ENCODE measurements around the gene RBM38. TPM values are rescaled to one million over a fixed set of nuclear protein-coding genes. Genes with fewer than 3 reads are reported as not detected.

Gene RBM38
- total and polyA plus RNA-seq, 9 of the 15 experiments (the other 6 are each of a cell fraction or from before 2014, with no cell fraction given), result 0.28 to 82.4 (median 33.2) TPM

GRCh38 chr20:57409672-57410397 is 18.6 kb downstream of the RBM38 start (continued):
- TF ChIP-seq RBM15 (IDR thresholded peaks at IDR 0.05; ENCODE audit: insufficient read depth, low read length) (no peak), OTX1 (CRISPR knock-in tag; IDR thresholded peaks at IDR 0.05) (0 out of 2 replicates have a peak, but pooled peaks have one; percentile 18), ARHGAP35 (IDR thresholded peaks at IDR 0.05; ENCODE audit: partially characterized antibody) (no peak), IFI16 (CRISPR knock-in tag; IDR thresholded peaks at IDR 0.05) (no peak), ZNF76 (CRISPR knock-in tag; IDR thresholded peaks at IDR 0.05; ENCODE audit: borderline replicate concordance) (no peak), ARID1B (IDR thresholded peaks at IDR 0.05) (peak; percentile 99), NR2C1 (IDR thresholded peaks at IDR 0.05) (peak; percentile 65), NR2C1 (tag; IDR thresholded peaks at IDR 0.05) (peak; percentile 63), CTCF (IDR thresholded peaks at IDR 0.05 in 2 of 3, conservative IDR thresholded peaks at IDR 0.05 in 1 of 3; ENCODE audit: insufficient read depth in 2 of 3, low read depth in 1 of 3, low read length in 3 of 3) (peak in 1 of 3 experiments; percentile 4; a peak in 1 of 6 replicates), TEAD1 (CRISPR knock-in tag; IDR thresholded peaks at IDR 0.05) (peak; percentile 48 to 84; a peak in 2 of 4 replicates), DACH1 (IDR thresholded peaks at IDR 0.05; ENCODE audit: partially characterized antibody) (peak; percentile 62), CEBPB (tag; IDR thresholded peaks at IDR 0.05) (no peak), ZNF24 (IDR thresholded peaks at IDR 0.05) (peak; percentile 76; the same call in 1 of the 2 replicates), CHD1 (IDR thresholded peaks at IDR 0.05; ENCODE audit: low read length) (peak; percentile 4), ZNF583 (CRISPR knock-in tag; IDR thresholded peaks at IDR 0.05) (peak; percentile 52; the same call in 1 of the 2 replicates), ZBTB11 (CRISPR knock-in tag; IDR thresholded peaks at IDR 0.05) (0 out of 6 replicates have a peak, but pooled peaks of 1 of the 3 experiments have one; percentile 45), RFX7 (CRISPR knock-in tag; IDR thresholded peaks at IDR 0.05) (no peak), HES1 (IDR thresholded peaks at IDR 0.05; ENCODE audit: low read depth) (peak; percentile 79), IRF1 (CRISPR knock-in tag; IDR thresholded peaks at IDR 0.05; ENCODE audit: borderline replicate concordance) (no peak), MBD2 (IDR thresholded peaks at IDR 0.05; ENCODE audit: borderline replicate concordance, low read depth) (peak; percentile 88), SUPT5H (IDR thresholded peaks at IDR 0.05) (peak; percentile 63; the same call in 1 of the 2 replicates), POLR3A (IDR thresholded peaks at IDR 0.05; ENCODE audit: borderline replicate concordance, extremely low read depth, insufficient read depth, insufficient read length) (no peak)
